Lower leg skin (tissue), 3 donors: ENCODE measurements around the gene SYT1.

Experiments
- POLR2A ChIP-seq, 2 donors: fragments of 450-650 bp; IDR thresholded peaks; one replicate each; pipeline ENCODE4 v1.6.1; 2016 to 2017; ENCODE audit warnings: antibody characterized with exemption in 2 of 2, mild to moderate bottlenecking in 1 of 2, moderate library complexity in 1 of 2
- TF ChIP-seq, protein P1 (sequence below), 3 donors: fragments of 450-650 bp; IDR thresholded peaks; one replicate each; pipeline ENCODE4 v1.5.1; 2016; ENCODE audit warnings: antibody characterized with exemption in 3 of 3, mild to moderate bottlenecking in 3 of 3, moderate library complexity in 2 of 3

- TF ChIP-seq, protein P1, sequence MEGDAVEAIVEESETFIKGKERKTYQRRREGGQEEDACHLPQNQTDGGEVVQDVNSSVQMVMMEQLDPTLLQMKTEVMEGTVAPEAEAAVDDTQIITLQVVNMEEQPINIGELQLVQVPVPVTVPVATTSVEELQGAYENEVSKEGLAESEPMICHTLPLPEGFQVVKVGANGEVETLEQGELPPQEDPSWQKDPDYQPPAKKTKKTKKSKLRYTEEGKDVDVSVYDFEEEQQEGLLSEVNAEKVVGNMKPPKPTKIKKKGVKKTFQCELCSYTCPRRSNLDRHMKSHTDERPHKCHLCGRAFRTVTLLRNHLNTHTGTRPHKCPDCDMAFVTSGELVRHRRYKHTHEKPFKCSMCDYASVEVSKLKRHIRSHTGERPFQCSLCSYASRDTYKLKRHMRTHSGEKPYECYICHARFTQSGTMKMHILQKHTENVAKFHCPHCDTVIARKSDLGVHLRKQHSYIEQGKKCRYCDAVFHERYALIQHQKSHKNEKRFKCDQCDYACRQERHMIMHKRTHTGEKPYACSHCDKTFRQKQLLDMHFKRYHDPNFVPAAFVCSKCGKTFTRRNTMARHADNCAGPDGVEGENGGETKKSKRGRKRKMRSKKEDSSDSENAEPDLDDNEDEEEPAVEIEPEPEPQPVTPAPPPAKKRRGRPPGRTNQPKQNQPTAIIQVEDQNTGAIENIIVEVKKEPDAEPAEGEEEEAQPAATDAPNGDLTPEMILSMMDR (IDR thresholded peaks at IDR 0.05), result no peak
- TF ChIP-seq POLR2A (IDR thresholded peaks at IDR 0.05), result no peak
Measured at GRCh38 chr12:78917513-78917912, 52.9 kb downstream of the SYT1 start.
